ENCODE results near the gene HAUS8. TPM values are rescaled to one million over a fixed set of nuclear protein-coding genes. Genes with fewer than 3 reads are reported as not detected.

Gene HAUS8
- total RNA-seq, 2 donors from 2014 or later: 1.6 to 2.3 TPM

- H3K9me3 ChIP-seq: no peaks in the 10 kb centered on the region
- H3K27ac ChIP-seq: peak overlapping the region; percentile 53 to 87 (median 74)
- peak overlapping the region; percentile 50 to 79 for H3K4me3 ChIP-seq
- intact Hi-C loops (cut with DNase I): loop anchor here (10.0 kb wide), 1 partner anchor 140 kb away; the partner anchor contains the start of gene USE1
- H3K27me3 ChIP-seq: no peaks in the 10 kb centered on the region
- H3K36me3 ChIP-seq (replicated peaks in 1 of 2; ENCODE audit: insufficient read depth in 1 of 2, low read depth in 2 of 2): no peaks in the 10 kb centered on the region
- TF ChIP-seq CTCF (IDR thresholded peaks at IDR 0.05): no peak
- TF ChIP-seq POLR2A (IDR thresholded peaks at IDR 0.05): no peak
- no peak for DNase-seq
- ATAC-seq: no peak
- H3K4me1 ChIP-seq: peaks cover 29% of the 10 kb centered on the region
- 4 to 6% methylated on average over 11 of the region's 11 CpGs for WGBS, 2 donors
Measured at GRCh38 chr19:17074634-17075034, 618 bp downstream of the HAUS8 start.

GRCh38 chr19:17073869-17074633 is 1.2 kb downstream of the HAUS8 start:
- H3K27ac ChIP-seq: peak overlapping the region in 2 of 4 donors; percentile 82 to 87
- ATAC-seq (no peak), DNase-seq (no peak)
- 43 to 55% methylated on average over 18 of the region's 18 CpGs for WGBS, 2 donors
- no peaks in the 10 kb centered on the region for H3K36me3 ChIP-seq (replicated peaks in 1 of 2; ENCODE audit: insufficient read depth in 1 of 2, low read depth in 2 of 2)
- no peak for TF ChIP-seq CTCF (IDR thresholded peaks at IDR 0.05)
- TF ChIP-seq POLR2A (IDR thresholded peaks at IDR 0.05): no peak
- H3K4me1 ChIP-seq: peaks cover 25% of the 10 kb centered on the region
- no peaks in the 10 kb centered on the region for H3K27me3 ChIP-seq
- no peak overlapping the region for H3K4me3 ChIP-seq
- no peaks in the 10 kb centered on the region for H3K9me3 ChIP-seq
- intact Hi-C loops (cut with DNase I): loop anchor here (10.0 kb wide), 1 partner anchor 141 kb away; the partner anchor contains the start of gene USE1

GRCh38 chr19:17070912-17071311 is 4.3 kb downstream of the HAUS8 start:
- DNase-seq: no peak
- 84 to 91% methylated on average over 7 of the region's 7 CpGs for WGBS, 2 donors
- intact Hi-C loops (cut with DNase I): loop anchor here (10.0 kb wide), 1 partner anchor 144 kb away; the partner anchor contains the start of gene USE1
- H3K9me3 ChIP-seq: no peaks in the 10 kb centered on the region
- peaks cover 10% of the 10 kb centered on the region for H3K4me1 ChIP-seq
- TF ChIP-seq POLR2A (IDR thresholded peaks at IDR 0.05): no peak
- TF ChIP-seq CTCF (IDR thresholded peaks at IDR 0.05): no peak
- H3K4me3 ChIP-seq: no peak overlapping the region
- no peak overlapping the region for H3K27ac ChIP-seq
- ATAC-seq: no peak
- H3K27me3 ChIP-seq: no peaks in the 10 kb centered on the region
- H3K36me3 ChIP-seq (replicated peaks in 1 of 2; ENCODE audit: insufficient read depth in 1 of 2, low read depth in 2 of 2): no peaks in the 10 kb centered on the region

- Histone ChIP-seq H3K27me3 (no peaks in the 10 kb centered on the region), H3K9me3 (no peaks in the 10 kb centered on the region), H3K27ac (no peak overlapping the region), H3K4me1 (peaks cover 10% of the 10 kb centered on the region), H3K4me3 (no peak overlapping the region), H3K36me3 (replicated peaks in 1 of 2; ENCODE audit: insufficient read depth in 1 of 2, low read depth in 2 of 2) (no peaks in the 10 kb centered on the region)
- ATAC-seq (no peak), DNase-seq (no peak)
- WGBS, 2 donors: 90% methylated on average over 12 of the region's 12 CpGs
- TF ChIP-seq POLR2A (IDR thresholded peaks at IDR 0.05): no peak
- no peak for TF ChIP-seq CTCF (IDR thresholded peaks at IDR 0.05)
- intact Hi-C loops (cut with DNase I): loop anchor here (10.0 kb wide), 1 partner anchor 144 kb away; the partner anchor contains the start of gene USE1
Measured at GRCh38 chr19:17070421-17070820, 4.8 kb downstream of the HAUS8 start.

Data from body of pancreas (tissue), 4 donors.